ENCODE data around the gene ADCYAP1R1. TPM values are rescaled to one million over a fixed set of nuclear protein-coding genes. Genes with fewer than 3 reads are reported as not detected.

Gene ADCYAP1R1
- total RNA-seq, 6 experiments from 2014 or later = 0.05 to 0.37 (median 0.29) TPM

GRCh38 chr7:31105256-31105950 is 53.3 kb downstream of the ADCYAP1R1 start:
- peak in 1 of 3 donors; percentile 18 for DNase-seq
- intact Hi-C loops (cut with DNase I) = loop anchor here in 1 of 2 donors (10.0 kb wide), 1 partner anchor 111 kb away; no protein-coding TSS in a partner anchor
- no peaks in the 10 kb centered on the region for H3K4me1 ChIP-seq
- 50% methylated on average over 2 of the region's 7 CpGs for WGBS (ENCODE audit: insufficient coverage, low coverage, low lambda C conversion rate, missing lambda C conversion rate)
- TF ChIP-seq, protein P1, sequence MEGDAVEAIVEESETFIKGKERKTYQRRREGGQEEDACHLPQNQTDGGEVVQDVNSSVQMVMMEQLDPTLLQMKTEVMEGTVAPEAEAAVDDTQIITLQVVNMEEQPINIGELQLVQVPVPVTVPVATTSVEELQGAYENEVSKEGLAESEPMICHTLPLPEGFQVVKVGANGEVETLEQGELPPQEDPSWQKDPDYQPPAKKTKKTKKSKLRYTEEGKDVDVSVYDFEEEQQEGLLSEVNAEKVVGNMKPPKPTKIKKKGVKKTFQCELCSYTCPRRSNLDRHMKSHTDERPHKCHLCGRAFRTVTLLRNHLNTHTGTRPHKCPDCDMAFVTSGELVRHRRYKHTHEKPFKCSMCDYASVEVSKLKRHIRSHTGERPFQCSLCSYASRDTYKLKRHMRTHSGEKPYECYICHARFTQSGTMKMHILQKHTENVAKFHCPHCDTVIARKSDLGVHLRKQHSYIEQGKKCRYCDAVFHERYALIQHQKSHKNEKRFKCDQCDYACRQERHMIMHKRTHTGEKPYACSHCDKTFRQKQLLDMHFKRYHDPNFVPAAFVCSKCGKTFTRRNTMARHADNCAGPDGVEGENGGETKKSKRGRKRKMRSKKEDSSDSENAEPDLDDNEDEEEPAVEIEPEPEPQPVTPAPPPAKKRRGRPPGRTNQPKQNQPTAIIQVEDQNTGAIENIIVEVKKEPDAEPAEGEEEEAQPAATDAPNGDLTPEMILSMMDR (IDR thresholded peaks at IDR 0.05) = no peak
- TF ChIP-seq POLR2A (IDR thresholded peaks at IDR 0.05) = no peak
- no peak for ATAC-seq
- H3K4me3 ChIP-seq = no peak overlapping the region
- no peaks in the 10 kb centered on the region for H3K36me3 ChIP-seq
- H3K27me3 ChIP-seq = no peaks in the 10 kb centered on the region
- no peak overlapping the region for H3K27ac ChIP-seq
- H3K9me3 ChIP-seq = no peaks in the 10 kb centered on the region

- Histone ChIP-seq H3K4me3 (no peak overlapping the region), H3K27ac (no peak overlapping the region), H3K9me3 (no peaks in the 10 kb centered on the region), H3K4me1 (no peaks in the 10 kb centered on the region), H3K36me3 (no peaks in the 10 kb centered on the region), H3K27me3 (no peaks in the 10 kb centered on the region)
- intact Hi-C loops (cut with DNase I) = loop anchor here in 1 of 2 donors (10.0 kb wide), 1 partner anchor 112 kb away; no protein-coding TSS in a partner anchor
- DNase-seq (no peak), ATAC-seq (no peak)
- 40% methylated on average over 1 of the region's 13 CpGs for WGBS (ENCODE audit: insufficient coverage, low coverage, low lambda C conversion rate, missing lambda C conversion rate)
- TF ChIP-seq, protein P1 (IDR thresholded peaks at IDR 0.05) = no peak
- TF ChIP-seq POLR2A (IDR thresholded peaks at IDR 0.05) = no peak
These were observed 54.4 kb downstream of the ADCYAP1R1 start for GRCh38 chr7:31106303-31107105.

- 52% methylated on average over 6 of the region's 15 CpGs for WGBS (ENCODE audit: insufficient coverage, low coverage, low lambda C conversion rate, missing lambda C conversion rate)
These were observed 55.3 kb downstream of the ADCYAP1R1 start for GRCh38 chr7:31107106-31108090.

More at GRCh38 chr7:31107106-31108090, 55.3 kb downstream of the ADCYAP1R1 start:
- no peaks in the 10 kb centered on the region for H3K27me3 ChIP-seq
- H3K4me1 ChIP-seq = no peaks in the 10 kb centered on the region
- H3K36me3 ChIP-seq = no peaks in the 10 kb centered on the region
- ATAC-seq (no peak), DNase-seq (no peak)
- intact Hi-C loops (cut with DNase I) = loop anchor here in 1 of 2 donors (10.0 kb wide), 1 partner anchor 113 kb away; no protein-coding TSS in a partner anchor
- H3K4me3 ChIP-seq = no peak overlapping the region
- TF ChIP-seq, protein P1 (IDR thresholded peaks at IDR 0.05) = no peak
- no peak overlapping the region for H3K27ac ChIP-seq
- no peaks in the 10 kb centered on the region for H3K9me3 ChIP-seq

Data from right lobe of liver (tissue), 6 donors.